SK-N-SH (cell line): ENCODE data around the gene XPO1.

Experiments used
- CTCF ChIP-seq: fragments of 200-600 bp; sonication (generic); IDR thresholded peaks from 2 replicates; pipeline ENCODE4 v1.6.1; 2017; ENCODE audit warnings: antibody characterized with exemption, mild to moderate bottlenecking, moderate library complexity
- IRF3 ChIP-seq: fragments of 150-350 bp; IDR thresholded peaks from 2 replicates; pipeline ENCODE4 v1.6.1; 2016; ENCODE audit warnings: mild to moderate bottlenecking, low read depth, low read length
- POLR2AphosphoS5 ChIP-seq: IDR thresholded peaks from 2 replicates; pipeline ENCODE4 v1.6.1; 2012; ENCODE audit warnings: low read depth, low read length
- TEAD4 ChIP-seq: IDR thresholded peaks from 2 replicates; pipeline ENCODE4 v1.4.0; 2012; ENCODE audit warnings: mild to moderate bottlenecking, borderline replicate concordance; ENCODE audit not compliant: insufficient read depth
- USF2 ChIP-seq: fragments of 150-350 bp; IDR thresholded peaks from 2 replicates; pipeline ENCODE4 v1.6.1; 2017; ENCODE audit warnings: antibody characterized with exemption, low read length, low read depth, borderline replicate concordance

GRCh38 chr2:61469424-61470121 lies 68.6 kb downstream of the XPO1 start:
- no peak for TF ChIP-seq CTCF
- no peak for TF ChIP-seq TEAD4
- TF ChIP-seq USF2, result no peak
- no peak for TF ChIP-seq POLR2AphosphoS5
- no peak for TF ChIP-seq IRF3
